CD4-positive, alpha-beta T cell treated with Interleukin-6 for 4 hours (primary cell): ENCODE measurements around the gene DCD.
"Not testable (repeated sequence)": the region's sequence is repeated elsewhere in the genome, so short reads cannot be mapped to it uniquely, and the experiment has no call there.

Experiments used
- DNase-seq: peaks from one replicate; pipeline ENCODE4 v3.0.0-alpha.2; 2020; ENCODE audit warnings: mixed read lengths

The DCD gene

GRCh38 chr12:54650889-54651288, 2.7 kb upstream of the DCD start:
- DNase-seq, result no peak

GRCh38 chr12:54650409-54650808, 2.2 kb upstream of the DCD start:
- no peak for DNase-seq

GRCh38 chr12:54649825-54650224, 1.7 kb upstream of the DCD start:
- no peak for DNase-seq

- DNase-seq, result no peak
Measured at GRCh38 chr12:54641554-54641953, 6.6 kb downstream of the DCD start.

- DNase-seq, result no peak
Measured at GRCh38 chr12:54641089-54641488, 7.1 kb downstream of the DCD start.

- not testable (repeated sequence) for DNase-seq
Measured at GRCh38 chr12:54639112-54639511, 9.1 kb downstream of the DCD start.

- DNase-seq, result no peak
Measured at GRCh38 chr12:54634795-54635194, 13.4 kb downstream of the DCD start, which contains the start of gene LACRT. LACRT (minus strand) TSS chr12:54634895; CDS start chr12:54634841, 54 bp downstream.

GRCh38 chr12:54631988-54632728, 16.0 kb downstream of the DCD start:
- no peak for DNase-seq

- no peak for DNase-seq
Measured at GRCh38 chr12:54631551-54631950, 16.6 kb downstream of the DCD start.

GRCh38 chr12:54629925-54630324, 18.2 kb downstream of the DCD start:
- DNase-seq, result no peak

GRCh38 chr12:54628186-54628846, 19.8 kb downstream of the DCD start:
- DNase-seq, result no peak

- DNase-seq, result no peak
Measured at GRCh38 chr12:54627304-54627703, 20.9 kb downstream of the DCD start.

GRCh38 chr12:54625598-54625997, 22.6 kb downstream of the DCD start:
- no peak for DNase-seq

GRCh38 chr12:54624315-54625279, 23.6 kb downstream of the DCD start:
- no peak for DNase-seq

- DNase-seq, result no peak
Measured at GRCh38 chr12:54622463-54623183, 25.5 kb downstream of the DCD start.

- DNase-seq, result no peak
Measured at GRCh38 chr12:54616933-54617680, 31.1 kb downstream of the DCD start.

- no peak for DNase-seq
Measured at GRCh38 chr12:54612225-54612750, 35.9 kb downstream of the DCD start.

- DNase-seq, result no peak
Measured at GRCh38 chr12:54611715-54612149, 36.4 kb downstream of the DCD start.

GRCh38 chr12:54608769-54609168, 39.4 kb downstream of the DCD start:
- no peak for DNase-seq

GRCh38 chr12:54608156-54608555, 40.0 kb downstream of the DCD start:
- no peak for DNase-seq

GRCh38 chr12:54606556-54606955, 41.6 kb downstream of the DCD start:
- DNase-seq, result no peak
